Subcutaneous abdominal adipose tissue (tissue), 5 donors: Measurements from ENCODE around the gene RNF169.
A peak's percentile ranks its signal among the peaks of the same experiment; 100 is the strongest.

Experiments used
- H3K27ac ChIP-seq: one replicate; pipeline ENCODE4 v1.7.0; 2013; ENCODE audit warnings: low read depth, mild to moderate bottlenecking, inconsistent platforms, low read length, moderate library complexity
- H3K27me3 ChIP-seq, 5 donors: one replicate each; pipeline ENCODE4 v1.7.0; 2013; ENCODE audit warnings: low read length in 5 of 5, inconsistent platforms in 1 of 5; ENCODE audit not compliant: control insufficient read depth in 5 of 5, insufficient read depth in 4 of 5
- H3K36me3 ChIP-seq, 5 donors: one replicate each; pipeline ENCODE4 v1.7.0; 2013; ENCODE audit warnings: low read length in 5 of 5; ENCODE audit not compliant: control insufficient read depth in 5 of 5, insufficient read depth in 5 of 5
- H3K4me1 ChIP-seq, 5 donors: one replicate each; pipeline ENCODE4 v1.7.0; 2013; ENCODE audit warnings: low read length in 5 of 5, mild to moderate bottlenecking in 3 of 5, moderate library complexity in 1 of 5; ENCODE audit not compliant: control insufficient read depth in 5 of 5, insufficient read depth in 5 of 5
- H3K4me3 ChIP-seq, 5 donors: one replicate each; pipeline ENCODE4 v1.7.0; 2013; ENCODE audit warnings: low read length in 5 of 5, low read depth in 1 of 5
- H3K9ac ChIP-seq, 5 donors: one replicate each; pipeline ENCODE4 v1.7.0; 2013; ENCODE audit warnings: low read length in 5 of 5, mild to moderate bottlenecking in 4 of 5, moderate library complexity in 3 of 5
- H3K9me3 ChIP-seq, 5 donors: one replicate each; pipeline ENCODE4 v1.7.0; 2013; ENCODE audit warnings: low read length in 5 of 5; ENCODE audit not compliant: control insufficient read depth in 5 of 5
- donor health status: healthy.
- donor health status: healthy.
- donor health status: healthy.
- donor health status: healthy.
- donor health status: healthy.

The RNF169 gene

GRCh38 chr11:74748211-74749126, at the start of gene RNF169:
TSS of gene RNF169 (plus strand) at chr11:74748849. CDS start at chr11:74748881, 32 bp downstream.
- Histone ChIP-seq H3K9me3 (no peaks in the 10 kb centered on the region), H3K27me3 (no peaks in the 10 kb centered on the region), H3K27ac (peak within 1 kb of the TSS; percentile 88), H3K36me3 (no peaks in the 10 kb centered on the region), H3K4me1 (peaks cover 2 to 26% (median 21%) of the 10 kb centered on the region in 5 donors), H3K4me3 (peak within 1 kb of the TSS; percentile 63 to 91 (median 83)), H3K9ac (peak within 1 kb of the TSS; percentile 78 to 97 (median 84))

- H3K27me3 ChIP-seq, result no peaks in the 10 kb centered on the region
- no peaks in the 10 kb centered on the region for H3K9me3 ChIP-seq
- no peak overlapping the region for H3K9ac ChIP-seq
- H3K4me1 ChIP-seq, result peaks cover 2 to 26% (median 24%) of the 10 kb centered on the region in 5 donors
- no peak overlapping the region for H3K4me3 ChIP-seq
- H3K36me3 ChIP-seq, result no peaks in the 10 kb centered on the region
- H3K27ac ChIP-seq, result no peak overlapping the region
These were observed 48.8 kb upstream of the RNF169 start for GRCh38 chr11:74699615-74700396.

- Histone ChIP-seq H3K27me3 (no peaks in the 10 kb centered on the region), H3K4me3 (no peak overlapping the region), H3K36me3 (no peaks in the 10 kb centered on the region), H3K27ac (no peak overlapping the region), H3K4me1 (peaks cover 2 to 21% (median 19%) of the 10 kb centered on the region in 5 donors), H3K9me3 (no peaks in the 10 kb centered on the region), H3K9ac (no peak overlapping the region)
These were observed 47.3 kb upstream of the RNF169 start for GRCh38 chr11:74701351-74701750.

GRCh38 chr11:74702383-74703007, 46.2 kb upstream of the RNF169 start:
- no peak overlapping the region for H3K9ac ChIP-seq
- no peak overlapping the region for H3K4me3 ChIP-seq
- H3K9me3 ChIP-seq, result no peaks in the 10 kb centered on the region
- H3K27me3 ChIP-seq, result no peaks in the 10 kb centered on the region
- H3K4me1 ChIP-seq, result peaks cover 0 to 11% (median 7%) of the 10 kb centered on the region in 5 donors
- H3K27ac ChIP-seq, result no peak overlapping the region
- no peaks in the 10 kb centered on the region for H3K36me3 ChIP-seq

GRCh38 chr11:74703211-74703610, 45.4 kb upstream of the RNF169 start:
- no peaks in the 10 kb centered on the region for H3K27me3 ChIP-seq
- no peak overlapping the region for H3K4me3 ChIP-seq
- H3K9me3 ChIP-seq, result no peaks in the 10 kb centered on the region
- no peak overlapping the region for H3K27ac ChIP-seq
- no peak overlapping the region for H3K9ac ChIP-seq
- H3K36me3 ChIP-seq, result no peaks in the 10 kb centered on the region
- peaks cover 0 to 9% (median 4%) of the 10 kb centered on the region in 5 donors for H3K4me1 ChIP-seq

GRCh38 chr11:74707182-74707581, 41.5 kb upstream of the RNF169 start:
- no peak overlapping the region for H3K27ac ChIP-seq
- H3K9me3 ChIP-seq, result no peaks in the 10 kb centered on the region
- H3K9ac ChIP-seq, result no peak overlapping the region
- no peak overlapping the region for H3K4me3 ChIP-seq
- H3K27me3 ChIP-seq, result no peaks in the 10 kb centered on the region
- peaks cover 0 to 12% (median 8%) of the 10 kb centered on the region in 5 donors for H3K4me1 ChIP-seq
- H3K36me3 ChIP-seq, result no peaks in the 10 kb centered on the region

- Histone ChIP-seq H3K27ac (no peak overlapping the region), H3K9me3 (no peaks in the 10 kb centered on the region), H3K4me1 (peaks cover 0 to 10% (median 8%) of the 10 kb centered on the region in 5 donors), H3K4me3 (no peak overlapping the region), H3K27me3 (no peaks in the 10 kb centered on the region), H3K9ac (no peak overlapping the region), H3K36me3 (no peaks in the 10 kb centered on the region)
These were observed 40.8 kb upstream of the RNF169 start for GRCh38 chr11:74707602-74708510.

- H3K36me3 ChIP-seq, result no peaks in the 10 kb centered on the region
- H3K9me3 ChIP-seq, result no peaks in the 10 kb centered on the region
- no peak overlapping the region for H3K4me3 ChIP-seq
- H3K27ac ChIP-seq, result no peak overlapping the region
- H3K27me3 ChIP-seq, result no peaks in the 10 kb centered on the region
- peaks cover 0 to 10% (median 8%) of the 10 kb centered on the region in 5 donors for H3K4me1 ChIP-seq
- H3K9ac ChIP-seq, result no peak overlapping the region
These were observed 39.5 kb upstream of the RNF169 start for GRCh38 chr11:74709175-74709574.

GRCh38 chr11:74710281-74710938, 38.2 kb upstream of the RNF169 start:
- Histone ChIP-seq H3K9ac (no peak overlapping the region), H3K9me3 (no peaks in the 10 kb centered on the region), H3K4me1 (peaks cover 0 to 10% (median 8%) of the 10 kb centered on the region in 5 donors), H3K4me3 (no peak overlapping the region), H3K36me3 (no peaks in the 10 kb centered on the region), H3K27me3 (no peaks in the 10 kb centered on the region), H3K27ac (no peak overlapping the region)
